ENCODE results near the gene EIF2D.
"Not testable (repeated sequence)": the region's sequence is repeated elsewhere in the genome, so short reads cannot be mapped to it uniquely, and the experiment has no call there.

Gene EIF2D

GRCh38 chr1:206583707-206584648 is 28.3 kb downstream of the EIF2D start:
- Histone ChIP-seq H3K4me3 (ENCODE audit: low read length) (no peak overlapping the region), H3K36me3 (ENCODE audit: insufficient read depth, low read length) (no peaks in the 10 kb centered on the region), H3K9ac (ENCODE audit: low read depth, low read length) (no peak overlapping the region), H3K27me3 (ENCODE audit: control insufficient read depth, insufficient read depth, low read length) (peaks cover 5% of the 10 kb centered on the region), H3K4me2 (ENCODE audit: low read length) (no peak overlapping the region), H3K9me3 (replicated peaks; ENCODE audit: low read length) (no peaks in the 10 kb centered on the region), H3K4me1 (ENCODE audit: control insufficient read depth, insufficient read depth, low read length) (peaks cover 29% of the 10 kb centered on the region)

DNA sequence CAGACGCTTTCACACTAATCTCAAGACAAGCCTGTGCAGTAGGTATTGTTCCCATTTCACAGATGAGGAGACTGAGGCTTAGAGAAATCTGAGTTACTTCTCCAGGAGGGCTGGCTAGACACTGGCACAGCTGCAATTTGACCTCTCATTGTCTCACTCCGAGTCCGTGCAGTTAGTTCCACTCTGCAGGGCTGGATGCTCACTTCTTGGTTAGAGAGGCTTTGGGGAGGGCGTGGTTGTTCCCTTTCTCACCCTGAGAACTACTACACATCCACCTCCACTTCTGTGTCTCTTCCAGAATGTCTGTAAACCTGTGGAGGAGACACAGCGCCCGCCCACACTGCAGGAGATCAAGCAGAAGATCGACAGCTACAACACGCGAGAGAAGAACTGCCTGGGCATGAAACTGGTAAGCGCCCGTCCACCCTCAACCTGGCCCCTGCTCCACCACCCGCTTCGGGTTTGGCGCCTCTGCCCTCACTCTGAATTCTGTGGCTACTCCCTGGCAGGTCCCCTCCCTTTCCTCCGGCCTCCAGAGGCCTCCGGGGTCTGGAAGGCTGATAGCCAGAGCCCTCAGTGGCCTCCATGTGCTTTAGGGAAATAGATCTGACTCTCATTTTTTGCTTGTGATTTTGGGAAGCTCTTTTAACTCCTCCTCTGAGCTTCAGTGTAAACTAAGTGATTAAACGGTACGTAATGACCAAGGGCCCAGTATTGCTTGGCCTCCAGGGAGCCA is 29.1 kb downstream of the EIF2D start:
- Histone ChIP-seq H3K36me3 (ENCODE audit: insufficient read depth, low read length) (no peaks in the 10 kb centered on the region), H3K4me3 (ENCODE audit: low read length) (no peak overlapping the region), H3K4me2 (ENCODE audit: low read length) (no peak overlapping the region), H3K27me3 (ENCODE audit: control insufficient read depth, insufficient read depth, low read length) (peaks cover 5% of the 10 kb centered on the region), H3K9me3 (replicated peaks; ENCODE audit: low read length) (no peaks in the 10 kb centered on the region), H3K9ac (ENCODE audit: low read depth, low read length) (no peak overlapping the region), H3K4me1 (ENCODE audit: control insufficient read depth, insufficient read depth, low read length) (peaks cover 20% of the 10 kb centered on the region)

DNA sequence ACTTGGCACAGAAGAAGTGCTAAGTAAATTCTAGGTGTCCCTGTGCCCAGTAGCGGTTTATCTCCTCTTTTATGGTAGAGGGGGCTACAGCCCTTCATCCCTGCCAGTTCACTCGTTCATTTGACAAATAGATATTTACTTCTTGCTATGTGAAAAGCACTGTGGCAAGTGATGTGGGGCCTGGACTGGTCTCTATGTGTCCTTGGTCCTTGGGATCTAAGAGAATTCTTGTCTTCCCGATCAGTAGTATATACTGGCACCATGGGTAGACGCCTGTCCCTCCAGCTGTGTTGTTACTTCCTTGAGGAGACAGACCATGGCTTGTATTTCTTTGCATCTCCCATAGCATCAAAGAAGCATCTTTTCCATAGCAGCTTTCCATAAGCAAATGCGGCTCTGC is 29.7 kb downstream of the EIF2D start:
- Histone ChIP-seq H3K27me3 (ENCODE audit: control insufficient read depth, insufficient read depth, low read length) (peaks cover 5% of the 10 kb centered on the region), H3K4me3 (ENCODE audit: low read length) (no peak overlapping the region), H3K9ac (ENCODE audit: low read depth, low read length) (no peak overlapping the region), H3K4me1 (ENCODE audit: control insufficient read depth, insufficient read depth, low read length) (peaks cover 19% of the 10 kb centered on the region), H3K4me2 (ENCODE audit: low read length) (no peak overlapping the region), H3K36me3 (ENCODE audit: insufficient read depth, low read length) (no peaks in the 10 kb centered on the region), H3K9me3 (replicated peaks; ENCODE audit: low read length) (no peaks in the 10 kb centered on the region)

DNA sequence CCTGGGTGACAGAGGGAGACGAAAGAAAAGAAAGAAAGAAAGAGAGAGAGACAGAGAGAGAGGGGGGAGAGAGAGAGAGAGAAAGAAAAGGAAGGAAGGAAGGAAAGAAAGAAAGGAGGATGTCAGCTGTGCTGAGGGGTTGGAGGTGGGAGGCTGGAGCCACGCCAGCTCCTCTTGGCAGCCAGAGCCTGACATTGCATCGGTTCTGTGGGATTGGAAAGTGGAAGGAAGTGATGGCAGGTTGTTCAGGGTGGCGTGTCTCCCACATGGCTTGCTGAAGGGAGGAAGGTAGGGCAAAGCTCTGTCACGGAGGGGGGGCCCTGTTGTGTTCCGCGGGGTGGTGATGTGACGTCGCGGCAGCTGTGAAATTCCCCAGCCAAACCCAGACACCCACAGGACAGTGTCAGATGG is 30.7 kb downstream of the EIF2D start:
- Histone ChIP-seq H3K36me3 (ENCODE audit: insufficient read depth, low read length) (no peaks in the 10 kb centered on the region), H3K9ac (ENCODE audit: low read depth, low read length) (no peak overlapping the region), H3K4me3 (ENCODE audit: low read length) (no peak overlapping the region), H3K9me3 (replicated peaks; ENCODE audit: low read length) (no peaks in the 10 kb centered on the region), H3K4me2 (ENCODE audit: low read length) (no peak overlapping the region), H3K27me3 (ENCODE audit: control insufficient read depth, insufficient read depth, low read length) (peaks cover 5% of the 10 kb centered on the region), H3K4me1 (ENCODE audit: control insufficient read depth, insufficient read depth, low read length) (peaks cover 17% of the 10 kb centered on the region)

DNA sequence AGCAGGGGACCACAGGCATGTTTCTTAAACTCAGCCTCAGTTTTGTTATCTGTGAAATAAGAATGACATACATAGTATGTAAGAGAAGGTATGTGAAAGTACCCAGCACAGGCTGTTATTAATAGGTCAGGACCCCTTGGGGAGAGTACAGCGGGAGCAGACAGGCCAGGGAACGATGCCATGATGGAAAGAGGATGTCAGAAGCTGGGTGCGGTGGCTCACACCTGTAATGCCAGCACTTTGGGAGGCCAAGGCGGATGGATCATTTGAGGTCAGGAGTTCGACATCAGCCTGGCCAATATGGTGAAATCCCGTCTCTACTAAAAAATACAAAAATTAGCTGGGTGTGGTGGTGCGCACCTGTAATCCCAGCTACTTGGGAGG is 31.2 kb downstream of the EIF2D start:
- peaks cover 13% of the 10 kb centered on the region for H3K4me1 ChIP-seq (ENCODE audit: control insufficient read depth, insufficient read depth, low read length)
- not testable (repeated sequence) for H3K9ac ChIP-seq (ENCODE audit: low read depth, low read length)

GRCh38 chr1:206580438-206581113 is 31.7 kb downstream of the EIF2D start:
- no peaks in the 10 kb centered on the region for H3K9me3 ChIP-seq (replicated peaks; ENCODE audit: low read length)

More for the DNA sequence above, 31.2 kb downstream of the EIF2D start:
- not testable (repeated sequence) for H3K4me2 ChIP-seq (ENCODE audit: low read length); H3K9me3 ChIP-seq (replicated peaks; ENCODE audit: low read length); H3K4me3 ChIP-seq (ENCODE audit: low read length); H3K36me3 ChIP-seq (ENCODE audit: insufficient read depth, low read length); H3K27me3 ChIP-seq (ENCODE audit: control insufficient read depth, insufficient read depth, low read length)

DNA sequence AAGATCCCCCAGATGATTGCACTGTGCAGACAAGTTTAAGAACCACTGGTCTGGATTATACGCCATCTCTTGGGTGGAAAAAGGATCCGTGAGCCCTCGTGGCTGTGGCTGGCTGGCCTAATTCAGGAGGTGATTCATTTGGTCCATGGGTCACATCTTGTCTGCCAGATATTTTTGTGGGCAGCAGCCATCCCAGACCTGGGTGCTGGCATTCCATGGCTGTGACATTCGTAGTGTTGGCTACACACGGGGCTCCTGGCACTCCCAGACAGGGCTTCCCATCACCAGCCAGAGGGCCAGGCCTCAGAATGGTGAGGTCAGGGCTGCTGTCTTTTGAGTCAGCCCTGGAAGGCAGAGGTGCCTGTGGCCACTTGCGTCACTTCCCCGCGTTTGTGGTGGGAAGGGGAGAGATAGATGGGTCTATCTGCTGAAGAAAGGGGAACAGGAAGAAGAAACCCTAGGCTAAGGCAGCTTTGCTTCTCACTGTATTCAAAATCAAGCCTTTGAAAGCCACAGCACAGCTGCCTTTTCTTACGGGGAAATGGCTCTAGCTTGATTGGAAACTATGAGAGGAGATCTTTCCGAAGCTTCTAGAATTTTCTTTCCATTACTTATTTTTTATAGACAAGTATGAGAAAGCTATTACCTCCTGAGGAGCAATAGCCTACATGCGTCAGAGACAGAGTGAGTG is 32.4 kb downstream of the EIF2D start:
- no peak overlapping the region for H3K4me2 ChIP-seq (ENCODE audit: low read length)
- no peaks in the 10 kb centered on the region for H3K9me3 ChIP-seq (replicated peaks; ENCODE audit: low read length)
- H3K4me3 ChIP-seq (ENCODE audit: low read length), result no peak overlapping the region
- no peaks in the 10 kb centered on the region for H3K36me3 ChIP-seq (ENCODE audit: insufficient read depth, low read length)
- H3K9ac ChIP-seq (ENCODE audit: low read depth, low read length), result no peak overlapping the region
- H3K27me3 ChIP-seq (ENCODE audit: control insufficient read depth, insufficient read depth, low read length), result peaks cover 5% of the 10 kb centered on the region
- peaks cover 17% of the 10 kb centered on the region for H3K4me1 ChIP-seq (ENCODE audit: control insufficient read depth, insufficient read depth, low read length)

More at GRCh38 chr1:206580438-206581113, 31.7 kb downstream of the EIF2D start:
- Histone ChIP-seq H3K4me2 (ENCODE audit: low read length) (no peak overlapping the region), H3K36me3 (ENCODE audit: insufficient read depth, low read length) (no peaks in the 10 kb centered on the region), H3K9ac (ENCODE audit: low read depth, low read length) (no peak overlapping the region), H3K4me1 (ENCODE audit: control insufficient read depth, insufficient read depth, low read length) (peaks cover 11% of the 10 kb centered on the region), H3K27me3 (ENCODE audit: control insufficient read depth, insufficient read depth, low read length) (peaks cover 5% of the 10 kb centered on the region), H3K4me3 (ENCODE audit: low read length) (no peak overlapping the region)

DNA sequence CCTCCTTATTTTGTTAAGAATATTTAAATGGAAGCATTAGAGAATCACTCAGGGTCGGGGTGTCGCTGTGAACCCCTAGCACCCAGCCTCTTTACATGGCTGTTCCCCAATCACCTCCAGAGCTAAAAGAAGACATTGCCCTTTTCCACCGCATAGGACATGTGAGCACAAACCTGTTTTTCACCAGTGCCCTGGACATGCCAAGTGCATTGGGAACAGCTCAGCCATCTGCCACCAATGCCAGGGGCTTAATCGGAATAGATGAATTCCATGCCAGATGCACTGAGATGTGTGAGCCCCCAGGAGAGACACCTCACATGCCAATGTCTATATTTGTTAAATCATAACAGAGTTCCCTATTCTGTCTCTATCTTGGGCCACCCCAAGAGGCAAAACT is 33.3 kb downstream of the EIF2D start:
- H3K4me1 ChIP-seq (ENCODE audit: control insufficient read depth, insufficient read depth, low read length), result peaks cover 17% of the 10 kb centered on the region
- H3K9ac ChIP-seq (ENCODE audit: low read depth, low read length), result no peak overlapping the region
- H3K4me2 ChIP-seq (ENCODE audit: low read length), result no peak overlapping the region
- H3K4me3 ChIP-seq (ENCODE audit: low read length), result no peak overlapping the region
- peaks cover 5% of the 10 kb centered on the region for H3K27me3 ChIP-seq (ENCODE audit: control insufficient read depth, insufficient read depth, low read length)
- no peaks in the 10 kb centered on the region for H3K9me3 ChIP-seq (replicated peaks; ENCODE audit: low read length)
- no peaks in the 10 kb centered on the region for H3K36me3 ChIP-seq (ENCODE audit: insufficient read depth, low read length)

DNA sequence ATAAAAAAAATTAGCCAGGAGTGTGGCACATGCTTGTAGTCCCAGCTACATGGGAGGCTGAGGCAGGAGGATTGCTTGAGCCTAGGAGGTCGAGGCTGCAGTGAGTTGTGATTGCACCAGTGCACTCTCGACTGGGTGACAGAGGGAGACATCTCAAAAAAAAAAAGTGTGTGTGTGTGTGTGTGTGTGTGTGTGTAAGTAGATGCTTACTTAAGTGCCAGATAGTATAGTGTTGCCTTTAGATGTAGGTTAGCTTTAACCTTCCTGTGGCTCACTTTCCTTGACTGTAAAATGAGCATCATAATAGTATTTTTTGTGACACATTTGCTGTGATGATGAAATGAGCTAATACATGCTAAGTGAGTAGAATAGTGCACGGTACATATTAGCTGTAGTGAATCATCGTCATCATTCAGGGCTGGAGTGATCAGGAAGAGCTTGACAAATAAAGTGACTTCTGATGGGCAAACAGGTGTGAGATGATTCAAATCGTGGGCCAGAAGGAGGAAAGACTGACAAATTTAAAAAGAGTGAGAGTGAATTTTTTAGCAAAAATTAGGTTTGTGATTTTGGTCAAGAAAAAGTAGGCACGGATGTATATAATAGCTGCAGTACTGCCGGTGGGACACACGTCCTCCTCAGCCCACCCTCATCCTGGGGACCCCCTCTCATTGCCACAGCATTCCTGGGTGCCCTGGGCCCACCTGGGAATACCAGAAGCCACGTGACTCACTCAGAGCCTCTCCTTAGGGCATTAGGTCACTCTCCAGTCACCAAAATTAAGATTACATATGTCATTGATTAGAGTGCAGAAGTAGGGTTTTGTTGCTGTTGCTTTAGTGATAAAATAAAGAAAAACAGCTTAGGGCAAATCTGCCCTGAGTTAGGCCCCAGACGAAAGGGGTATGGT is 33.9 kb downstream of the EIF2D start:
- H3K4me2 ChIP-seq (ENCODE audit: low read length), result no peak overlapping the region
- H3K4me3 ChIP-seq (ENCODE audit: low read length), result no peak overlapping the region
- H3K4me1 ChIP-seq (ENCODE audit: control insufficient read depth, insufficient read depth, low read length), result peaks cover 17% of the 10 kb centered on the region
- no peaks in the 10 kb centered on the region for H3K36me3 ChIP-seq (ENCODE audit: insufficient read depth, low read length)
- H3K9ac ChIP-seq (ENCODE audit: low read depth, low read length), result no peak overlapping the region
- no peaks in the 10 kb centered on the region for H3K9me3 ChIP-seq (replicated peaks; ENCODE audit: low read length)
- peaks cover 5% of the 10 kb centered on the region for H3K27me3 ChIP-seq (ENCODE audit: control insufficient read depth, insufficient read depth, low read length)

- H3K4me1 ChIP-seq (ENCODE audit: control insufficient read depth, insufficient read depth, low read length), result peaks cover 17% of the 10 kb centered on the region
- peaks cover 1% of the 10 kb centered on the region for H3K27me3 ChIP-seq (ENCODE audit: control insufficient read depth, insufficient read depth, low read length)
- H3K4me2 ChIP-seq (ENCODE audit: low read length), result no peak overlapping the region
- no peaks in the 10 kb centered on the region for H3K9me3 ChIP-seq (replicated peaks; ENCODE audit: low read length)
- H3K4me3 ChIP-seq (ENCODE audit: low read length), result no peak overlapping the region
- H3K36me3 ChIP-seq (ENCODE audit: insufficient read depth, low read length), result no peaks in the 10 kb centered on the region
- H3K9ac ChIP-seq (ENCODE audit: low read depth, low read length), result no peak overlapping the region
Measured at GRCh38 chr1:206577626-206578025, 34.6 kb downstream of the EIF2D start.

Measured in skeletal muscle satellite cell (primary cell).